NCI-H2107 treated with DMSO at 0.1 percent for 48 hours (cell line): ENCODE data around the gene BBS2.

Experiments
- DNase-seq: peaks from one replicate; lab custom pipeline; 2025; ENCODE audit not compliant: unreplicated experiment; lab: John Stamatoyannopoulos, UW

BBS2 gene

GRCh38 chr16:56478281-56479049 lies 41.4 kb downstream of the BBS2 start:
- DNase-seq, result no peak

GRCh38 chr16:56477096-56477878 lies 42.5 kb downstream of the BBS2 start:
- no peak for DNase-seq

- no peak for DNase-seq
Measured at GRCh38 chr16:56475201-56475600, 44.6 kb downstream of the BBS2 start.

- DNase-seq, result no peak
Measured at GRCh38 chr16:56470666-56471065, 49.2 kb downstream of the BBS2 start.

- no peak for DNase-seq
Measured at GRCh38 chr16:56470232-56470631, 49.6 kb downstream of the BBS2 start.

GRCh38 chr16:56469748-56470147 lies 50.1 kb downstream of the BBS2 start:
- DNase-seq, result no peak

- DNase-seq, result no peak
Measured at GRCh38 chr16:56468800-56469199, 51.0 kb downstream of the BBS2 start.

- no peak for DNase-seq
Measured at GRCh38 chr16:56466344-56466743, 53.5 kb downstream of the BBS2 start.

GRCh38 chr16:56463153-56463552 lies 56.7 kb downstream of the BBS2 start:
- no peak for DNase-seq

- no peak for DNase-seq
Measured at GRCh38 chr16:56462064-56462796, 57.6 kb downstream of the BBS2 start.

- DNase-seq, result no peak
Measured at GRCh38 chr16:56460101-56460500, 59.7 kb downstream of the BBS2 start.

- no peak for DNase-seq
Measured at GRCh38 chr16:56457927-56458470, 61.8 kb downstream of the BBS2 start.

- DNase-seq, result peak; percentile 39
Measured at GRCh38 chr16:56451753-56452689, 67.8 kb downstream of the BBS2 start.

- peak; percentile 98 for DNase-seq
Measured at GRCh38 chr16:56450986-56451752, 68.7 kb downstream of the BBS2 start, which contains the start of the genes NUDT21 and OGFOD1. NUDT21 (minus strand) TSS chr16:56451332; CDS start chr16:56451202, 130 bp downstream. OGFOD1 (plus strand) TSS chr16:56451554; CDS start chr16:56451613, 59 bp downstream.

GRCh38 chr16:56450275-56450985 lies 69.4 kb downstream of the BBS2 start:
- DNase-seq, result no peak

- DNase-seq, result no peak
Measured at GRCh38 chr16:56448005-56448404, 71.8 kb downstream of the BBS2 start.

GRCh38 chr16:56447286-56447685 lies 72.5 kb downstream of the BBS2 start:
- DNase-seq, result no peak

- no peak for DNase-seq
Measured at GRCh38 chr16:56438038-56438437, 81.8 kb downstream of the BBS2 start.

GRCh38 chr16:56436258-56436657 lies 83.6 kb downstream of the BBS2 start:
- DNase-seq, result no peak
